Measurements from ENCODE around the gene FITM1.

The FITM1 gene

DNA sequence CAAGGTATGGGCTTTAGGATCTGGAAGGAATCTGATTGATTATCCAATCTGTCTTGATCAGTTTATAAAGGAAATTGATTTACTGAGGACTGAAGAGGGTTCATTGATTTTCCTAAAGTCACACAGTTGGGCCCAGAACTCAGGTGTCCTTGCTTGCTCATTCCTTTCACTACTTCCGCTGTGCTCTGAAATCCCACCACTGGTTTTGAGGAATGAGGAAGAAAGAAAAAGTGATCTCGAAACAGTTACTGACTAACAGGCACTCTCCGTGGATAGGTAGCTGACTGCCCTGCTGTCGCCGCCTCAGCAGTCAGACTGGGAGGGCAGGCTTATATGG is at the start of gene FITM1:
Gene FITM1 (plus strand): TSS at position 280 of the 337 bp plus-strand sequence. CDS start 905 bp downstream, outside the sequence.
- DNase-seq (ENCODE audit: low spot score), result no peak
- no peak for TF ChIP-seq CTCF (IDR thresholded peaks at IDR 0.05; ENCODE audit: extremely low read depth, missing control alignments)

GRCh38 chr14:24080888-24081738 is 49.3 kb upstream of the FITM1 start:
- no peak for TF ChIP-seq CTCF (IDR thresholded peaks at IDR 0.05; ENCODE audit: extremely low read depth, missing control alignments)
- peak; percentile 91 for DNase-seq (ENCODE audit: low spot score)

DNA sequence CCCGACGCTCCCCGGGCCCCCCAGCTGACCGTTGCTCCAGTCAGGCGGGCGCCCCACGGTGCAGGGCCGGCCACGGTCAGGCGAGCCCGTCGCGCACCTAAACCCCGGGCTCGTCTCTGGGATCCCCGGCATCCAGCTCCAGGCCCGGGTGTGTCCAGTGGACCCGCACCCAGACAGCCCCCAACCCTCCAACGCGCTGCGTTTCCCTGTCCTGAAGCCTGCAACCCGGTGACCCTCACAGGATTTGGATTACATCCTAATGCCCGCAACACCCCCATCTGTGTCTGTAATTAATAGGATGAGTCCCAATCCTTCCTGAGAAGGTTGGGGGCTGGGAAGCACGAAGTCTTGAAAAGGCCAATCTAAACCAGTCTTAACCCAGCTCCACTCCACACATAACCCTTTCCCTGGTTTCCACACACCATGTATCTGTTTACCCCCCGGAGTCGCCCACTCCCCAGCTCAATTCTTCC is 48.7 kb upstream of the FITM1 start:
- DNase-seq (ENCODE audit: low spot score), result no peak

GRCh38 chr14:24082411-24083080 is 47.9 kb upstream of the FITM1 start:
- no peak for TF ChIP-seq CTCF (IDR thresholded peaks at IDR 0.05; ENCODE audit: extremely low read depth, missing control alignments)
- DNase-seq (ENCODE audit: low spot score), result no peak

More for the DNA sequence above, 48.7 kb upstream of the FITM1 start:
- TF ChIP-seq CTCF (IDR thresholded peaks at IDR 0.05; ENCODE audit: extremely low read depth, missing control alignments), result no peak

GRCh38 chr14:24083462-24083861 is 47.0 kb upstream of the FITM1 start:
- DNase-seq (ENCODE audit: low spot score), result no peak
- TF ChIP-seq CTCF (IDR thresholded peaks at IDR 0.05; ENCODE audit: extremely low read depth, missing control alignments), result no peak

- no peak for DNase-seq (ENCODE audit: low spot score)
- no peak for TF ChIP-seq CTCF (IDR thresholded peaks at IDR 0.05; ENCODE audit: extremely low read depth, missing control alignments)
Measured at GRCh38 chr14:24084440-24084839, 46.0 kb upstream of the FITM1 start.

DNA sequence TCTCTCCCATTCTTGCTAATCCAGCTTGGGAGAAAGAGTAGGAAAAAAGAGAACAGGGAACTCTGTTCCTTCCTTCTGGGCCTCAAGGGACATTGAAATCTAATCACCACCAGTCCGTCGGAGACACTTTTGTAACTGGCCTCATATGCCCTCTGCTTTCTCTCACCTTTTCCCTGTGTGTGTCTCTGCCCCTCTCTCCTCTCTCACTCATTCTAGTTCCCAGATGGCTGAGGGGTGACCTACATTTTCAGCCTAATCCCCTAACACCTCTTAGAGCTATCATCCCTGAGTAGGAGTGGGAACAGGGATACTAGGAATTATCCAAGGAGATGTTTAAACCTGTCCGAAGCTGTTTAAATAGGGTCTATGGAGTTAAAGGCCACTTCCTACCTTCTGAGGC is 45.2 kb upstream of the FITM1 start:
- TF ChIP-seq CTCF (IDR thresholded peaks at IDR 0.05; ENCODE audit: extremely low read depth, missing control alignments), result no peak
- DNase-seq (ENCODE audit: low spot score), result no peak
